PC-3 (cell line): Measurements from ENCODE around the gene EP400. TPM values are rescaled to one million over a fixed set of nuclear protein-coding genes. Genes with fewer than 3 reads are reported as not detected.

ENCODE experiments used
- ATAC-seq: fragments of 200-7000 bp; cut with Tn5 transposase; 2 replicates; pipeline ENCODE4 v1.9.1; 2020; ENCODE audit warnings: mild to moderate bottlenecking, moderate library complexity
- BruUV-seq: library from RNA; stranded (reverse); fragments of 400-500 nt; replicated peaks from 2 replicates; lab custom pipeline; 2021; lab: Mats Ljungman, UMichigan
- CTCF ChIA-PET: fragments of 300-600 bp; sonication (Branson Sonifier 250); formaldehyde crosslinking; loops from one replicate; lab custom pipeline; 2022; ENCODE audit warnings: antibody characterized with exemption; lab: Charles Lee
- POLR2A ChIA-PET: fragments of 300-600 bp; sonication (Branson Sonifier 250); formaldehyde crosslinking; loops from one replicate; lab custom pipeline; 2022; ENCODE audit warnings: antibody characterized with exemption; ENCODE audit not compliant: unreplicated experiment; lab: Charles Lee
- DNase-seq: peaks from one replicate; pipeline ENCODE4 v3.0.0-alpha.2; 2015
- H2AFZ ChIP-seq: fragments of 300-600 bp; sonication (generic); 2 replicates; pipeline ENCODE4 v1.6.0; 2016; ENCODE audit warnings: antibody characterized with exemption, low read length
- H3F3A ChIP-seq: fragments of 300-600 bp; sonication (generic); one replicate; pipeline ENCODE4 v1.6.0; 2017; ENCODE audit warnings: antibody characterized with exemption, low read length, control low read depth, mild to moderate bottlenecking; ENCODE audit not compliant: unreplicated experiment
- H3K27ac ChIP-seq: fragments of 300-600 bp; sonication (generic); 2 replicates; pipeline ENCODE4 v1.5.1; 2016; ENCODE audit warnings: mild to moderate bottlenecking, low read length
- H3K27me3 ChIP-seq: fragments of 300-600 bp; sonication (generic); 2 replicates; pipeline ENCODE4 v1.6.1; 2016; ENCODE audit warnings: low read length, mixed read lengths
- H3K36me3 ChIP-seq: fragments of 300-600 bp; sonication (generic); 2 replicates; pipeline ENCODE4 v1.6.1; 2016; ENCODE audit warnings: low read depth, mixed run types, low read length, mixed read lengths
- H3K4me1 ChIP-seq: fragments of 300-600 bp; sonication (generic); 2 replicates; pipeline ENCODE4 v1.5.1; 2016; ENCODE audit warnings: low read length; ENCODE audit not compliant: insufficient read depth
- H3K4me2 ChIP-seq: fragments of 300-600 bp; sonication (generic); 2 replicates; pipeline ENCODE4 v1.6.0; 2016; ENCODE audit warnings: low read length
- H3K4me3 ChIP-seq: fragments of 300-600 bp; sonication (generic); 2 replicates; pipeline ENCODE4 v1.5.1; 2016; ENCODE audit warnings: mild to moderate bottlenecking, low read length, mixed read lengths
- H3K79me2 ChIP-seq: fragments of 300-600 bp; sonication (generic); 2 replicates; pipeline ENCODE4 v1.6.1; 2017; ENCODE audit warnings: low read length, mixed read lengths
- H3K9ac ChIP-seq: fragments of 300-600 bp; sonication (generic); 2 replicates; pipeline ENCODE4 v1.6.0; 2016; ENCODE audit warnings: mild to moderate bottlenecking, low read length
- H3K9me2 ChIP-seq: fragments of 300-600 bp; sonication (generic); replicated peaks from 2 replicates; pipeline ENCODE4 v1.6.1; 2016; ENCODE audit warnings: mixed run types, low read length, mixed read lengths
- H3K9me3 ChIP-seq: fragments of 300-600 bp; sonication (generic); 2 replicates; pipeline ENCODE4 v1.6.1; 2016; ENCODE audit warnings: low read length, mixed read lengths
- H4K20me1 ChIP-seq: fragments of 300-600 bp; sonication (generic); 2 replicates; pipeline ENCODE4 v1.6.1; 2016; ENCODE audit warnings: low read length, mixed read lengths
- EZH2 ChIP-seq: fragments of 300-600 bp; sonication (generic); IDR thresholded peaks from one replicate; pipeline ENCODE4 v1.6.1; 2017; ENCODE audit warnings: antibody characterized with exemption, mild to moderate bottlenecking, low read length; ENCODE audit not compliant: unreplicated experiment
- EZH2phosphoT487 ChIP-seq: fragments of 300-600 bp; sonication (generic); IDR thresholded peaks from 2 replicates; pipeline ENCODE4 v1.6.1; 2018; ENCODE audit warnings: mild to moderate bottlenecking, antibody characterized with exemption, low read length, borderline replicate concordance
- intact Hi-C: fragments of 100-400 bp; cut with micrococcal nuclease; formaldehyde crosslinking; loops from 2 replicates; pipeline ENCODE4 v1.9.0; 2023
- total RNA-seq: library from RNA; depleted of rRNA; stranded (reverse); fragments of >200 nt; gene quantifications from 2 replicates; pipeline ENCODE4 v1.2.3, GENCODE V29; 2014
- TF ChIP-seq, protein P1 (sequence below): fragments of 300-600 bp; sonication (generic); conservative IDR thresholded peaks from 2 replicates; pipeline ENCODE4 v1.5.1; 2017; ENCODE audit warnings: antibody characterized with exemption, low read depth, mild to moderate bottlenecking, low read length

The EP400 gene
- total RNA-seq, 1 experiment from 2014 or later: 20.2 TPM

GRCh38 chr12:131918311-131919050 is 31.3 kb upstream of the EP400 start:
- no peaks in the 10 kb centered on the region for H3K9me2 ChIP-seq
- DNase-seq (no peak), ATAC-seq (no peak)
- H3F3A ChIP-seq: no peaks in the 10 kb centered on the region
- no peak overlapping the region for H3K27ac ChIP-seq
- intact Hi-C loops: no loop called here
- H3K36me3 ChIP-seq: peaks cover 37% of the 10 kb centered on the region
- no peak overlapping the region for H3K4me3 ChIP-seq
- no peaks in the 10 kb centered on the region for H3K27me3 ChIP-seq
- H3K79me2 ChIP-seq: no peaks in the 10 kb centered on the region
- H4K20me1 ChIP-seq: no peaks in the 10 kb centered on the region
- no peaks in the 10 kb centered on the region for H3K4me1 ChIP-seq
- TF ChIP-seq EZH2 (no peak), EZH2phosphoT487 (no peak)
- TF ChIP-seq, protein P1, sequence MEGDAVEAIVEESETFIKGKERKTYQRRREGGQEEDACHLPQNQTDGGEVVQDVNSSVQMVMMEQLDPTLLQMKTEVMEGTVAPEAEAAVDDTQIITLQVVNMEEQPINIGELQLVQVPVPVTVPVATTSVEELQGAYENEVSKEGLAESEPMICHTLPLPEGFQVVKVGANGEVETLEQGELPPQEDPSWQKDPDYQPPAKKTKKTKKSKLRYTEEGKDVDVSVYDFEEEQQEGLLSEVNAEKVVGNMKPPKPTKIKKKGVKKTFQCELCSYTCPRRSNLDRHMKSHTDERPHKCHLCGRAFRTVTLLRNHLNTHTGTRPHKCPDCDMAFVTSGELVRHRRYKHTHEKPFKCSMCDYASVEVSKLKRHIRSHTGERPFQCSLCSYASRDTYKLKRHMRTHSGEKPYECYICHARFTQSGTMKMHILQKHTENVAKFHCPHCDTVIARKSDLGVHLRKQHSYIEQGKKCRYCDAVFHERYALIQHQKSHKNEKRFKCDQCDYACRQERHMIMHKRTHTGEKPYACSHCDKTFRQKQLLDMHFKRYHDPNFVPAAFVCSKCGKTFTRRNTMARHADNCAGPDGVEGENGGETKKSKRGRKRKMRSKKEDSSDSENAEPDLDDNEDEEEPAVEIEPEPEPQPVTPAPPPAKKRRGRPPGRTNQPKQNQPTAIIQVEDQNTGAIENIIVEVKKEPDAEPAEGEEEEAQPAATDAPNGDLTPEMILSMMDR: no peak
- H3K4me2 ChIP-seq: no peak overlapping the region
- no TSS peak for BruUV-seq
- ChIA-PET CTCF (no interaction called here), POLR2A (no interaction called here)
- H3K9me3 ChIP-seq: no peaks in the 10 kb centered on the region
- no peak overlapping the region for H3K9ac ChIP-seq
- no peak overlapping the region for H2AFZ ChIP-seq

GRCh38 chr12:131919051-131919347 is 30.7 kb upstream of the EP400 start:
- no peaks in the 10 kb centered on the region for H4K20me1 ChIP-seq
- no peaks in the 10 kb centered on the region for H3K9me3 ChIP-seq
- no peaks in the 10 kb centered on the region for H3K4me1 ChIP-seq
- intact Hi-C loops: no loop called here
- H3K27ac ChIP-seq: no peak overlapping the region
- H3K9ac ChIP-seq: no peak overlapping the region
- ChIA-PET POLR2A (no interaction called here), CTCF (no interaction called here)
- TF ChIP-seq, protein P1: no peak
- no peak for TF ChIP-seq EZH2
- TF ChIP-seq EZH2phosphoT487: no peak
- H3K9me2 ChIP-seq: no peaks in the 10 kb centered on the region
- H3K4me2 ChIP-seq: no peak overlapping the region
- DNase-seq (no peak), ATAC-seq (no peak)
- H3K27me3 ChIP-seq: no peaks in the 10 kb centered on the region
- no peaks in the 10 kb centered on the region for H3K79me2 ChIP-seq
- no TSS peak for BruUV-seq
- no peaks in the 10 kb centered on the region for H3F3A ChIP-seq
- peaks cover 33% of the 10 kb centered on the region for H3K36me3 ChIP-seq
- no peak overlapping the region for H3K4me3 ChIP-seq
- H2AFZ ChIP-seq: no peak overlapping the region

- Histone ChIP-seq H3K27ac (no peak overlapping the region), H4K20me1 (no peaks in the 10 kb centered on the region), H3K4me2 (no peak overlapping the region), H3K4me1 (no peaks in the 10 kb centered on the region), H3K79me2 (no peaks in the 10 kb centered on the region), H3K9ac (no peak overlapping the region), H3K36me3 (peaks cover 27% of the 10 kb centered on the region; the same call in 1 of the 2 replicates), H3F3A (peaks cover 4% of the 10 kb centered on the region), H2AFZ (no peak overlapping the region), H3K4me3 (no peak overlapping the region), H3K9me3 (no peaks in the 10 kb centered on the region), H3K27me3 (no peaks in the 10 kb centered on the region), H3K9me2 (no peaks in the 10 kb centered on the region)
- DNase-seq: no peak
- no peak; the same call in 1 of the 2 replicates for ATAC-seq
- BruUV-seq: no TSS peak
- TF ChIP-seq EZH2 (no peak), EZH2phosphoT487 (no peak)
- TF ChIP-seq, protein P1: no peak
- CTCF ChIA-PET: no interaction called here
- intact Hi-C loops: no loop called here
- POLR2A ChIA-PET: no interaction called here
Observed at GRCh38 chr12:131919366-131920156, 30.2 kb upstream of the EP400 start.
